Measurements from ENCODE around the gene RPL10.

GRCh38 chrX:154402622-154403127 lies 4.5 kb downstream of the RPL10 start:
- no peak for TF ChIP-seq CTCF (IDR thresholded peaks at IDR 0.05)
- TF ChIP-seq POLR2A (IDR thresholded peaks at IDR 0.05) = no peak

Measured in thyroid gland (tissue), 4 donors.